HG03097 (cell line): ENCODE data around the gene RAB41.
"Not testable (repeated sequence)": the region's sequence is repeated elsewhere in the genome, so short reads cannot be mapped to it uniquely, and the experiment has no call there.

Experiments used
- ATAC-seq: cut with Tn5 transposase; IDR thresholded peaks from one replicate; pipeline ENCODE4 v1.9.1; 2021; ENCODE audit not compliant: unreplicated experiment, low FRiP score

The RAB41 gene

DNA sequence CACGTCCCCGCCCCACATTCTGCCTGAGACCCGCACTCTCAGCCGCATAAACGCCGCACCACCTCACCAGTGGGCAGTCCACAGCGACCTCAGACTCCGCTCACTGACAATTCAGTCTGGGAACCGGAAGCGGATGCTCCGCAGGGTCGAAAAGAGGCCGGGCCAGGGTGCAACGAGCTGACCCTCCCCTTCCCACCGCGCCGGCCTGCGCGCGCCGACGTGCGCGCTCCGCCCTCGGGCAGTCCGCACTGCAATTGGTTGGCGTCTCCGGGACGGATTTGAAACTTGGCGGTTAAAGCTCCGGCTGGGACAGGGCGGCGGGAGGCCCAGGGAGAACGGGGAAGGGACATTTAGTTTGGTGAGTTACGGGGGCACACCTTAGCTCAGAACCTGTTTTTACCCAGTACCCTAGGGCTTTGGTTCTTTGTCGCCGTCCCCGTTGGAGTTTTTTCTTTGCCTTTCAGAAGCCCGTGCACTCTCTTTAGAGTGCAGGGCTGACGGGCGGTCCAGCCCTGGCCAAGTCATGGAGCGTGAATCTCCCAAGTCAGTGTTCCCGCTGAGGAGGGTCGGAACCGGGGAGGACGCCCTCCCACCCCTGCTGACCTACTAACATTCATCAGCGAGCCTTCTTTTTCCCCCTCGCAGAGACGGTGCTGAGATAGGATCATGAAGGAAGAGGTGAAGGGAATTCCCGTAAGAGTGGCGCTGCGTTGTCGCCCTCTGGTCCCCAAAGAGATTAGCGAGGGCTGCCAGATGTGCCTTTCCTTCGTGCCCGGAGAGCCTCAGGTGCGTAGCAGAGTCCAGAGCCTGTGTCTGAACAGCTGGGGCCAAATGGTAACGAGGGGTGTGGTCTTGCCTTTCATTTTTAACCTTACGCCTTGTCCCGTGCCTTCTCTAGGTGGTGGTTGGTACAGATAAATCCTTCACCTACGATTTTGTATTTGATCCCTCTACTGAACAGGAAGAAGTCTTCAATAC, 8.1 kb downstream of the RAB41 start, which contains the start of the genes KIF4A and PDZD11:
Gene KIF4A, plus strand, starts transcription at position 312 of the 978 bp plus-strand sequence. Its CDS starts 355 bp downstream, at position 667.
Gene PDZD11, minus strand, starts transcription at position 135 of the 978 bp plus-strand sequence. CDS start 586 bp downstream, outside the sequence.
- peak; percentile 92 for ATAC-seq

DNA sequence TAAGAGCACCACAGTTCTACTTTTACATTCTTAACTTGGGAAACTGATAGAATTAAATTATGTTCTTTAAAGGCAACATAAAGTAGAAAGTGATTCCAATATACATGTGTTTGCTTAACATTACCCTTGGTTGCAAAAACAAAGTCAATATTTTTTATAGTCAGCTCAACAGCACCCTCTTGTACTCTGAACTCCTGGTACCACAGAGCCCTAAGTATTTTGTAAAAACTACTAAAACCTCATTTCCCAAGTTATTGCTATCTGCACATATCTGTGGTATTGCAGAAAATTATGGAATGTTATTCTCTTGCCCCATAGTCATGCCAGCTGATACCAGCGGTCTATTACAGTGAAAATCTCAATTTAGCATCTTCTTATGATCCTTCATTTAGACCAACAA, 10.8 kb downstream of the RAB41 start:
- ATAC-seq: no peak

DNA sequence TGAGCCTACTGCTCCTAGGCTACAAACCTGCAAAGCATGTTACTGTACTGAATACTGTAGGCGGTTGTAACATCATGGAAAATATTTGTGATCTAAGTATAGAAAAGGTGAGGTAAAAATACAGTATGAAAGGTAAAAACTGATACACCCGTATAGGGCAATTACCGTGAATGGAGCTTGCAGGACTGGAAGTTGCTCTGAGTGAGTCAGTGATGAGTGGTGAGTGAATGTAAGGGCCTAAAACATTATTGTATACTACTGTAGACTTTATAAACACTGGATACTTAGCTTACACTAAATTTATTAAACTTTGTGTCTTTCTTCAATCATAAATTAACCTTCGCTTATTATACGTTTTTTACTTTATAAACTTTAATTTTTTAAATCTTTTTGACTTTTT, 11.6 kb downstream of the RAB41 start:
- ATAC-seq: no peak

DNA sequence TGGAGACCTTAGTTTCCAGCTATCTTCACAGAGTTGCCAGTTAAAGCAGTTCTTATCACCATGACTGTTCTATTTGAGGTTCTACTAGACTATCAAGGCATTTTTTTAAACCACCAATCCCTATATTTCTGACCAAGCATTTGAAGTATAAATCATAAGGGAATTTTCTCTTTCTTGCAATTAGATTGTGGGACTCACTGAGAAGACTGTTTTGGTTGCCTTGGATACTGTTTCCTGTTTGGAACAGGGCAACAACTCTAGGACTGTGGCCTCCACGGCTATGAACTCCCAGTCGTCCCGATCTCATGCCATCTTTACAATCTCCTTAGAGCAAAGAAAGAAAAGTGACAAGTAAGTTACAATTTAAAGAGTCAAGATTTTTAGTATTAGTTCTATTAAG, 19.7 kb downstream of the RAB41 start:
- no peak for ATAC-seq

DNA sequence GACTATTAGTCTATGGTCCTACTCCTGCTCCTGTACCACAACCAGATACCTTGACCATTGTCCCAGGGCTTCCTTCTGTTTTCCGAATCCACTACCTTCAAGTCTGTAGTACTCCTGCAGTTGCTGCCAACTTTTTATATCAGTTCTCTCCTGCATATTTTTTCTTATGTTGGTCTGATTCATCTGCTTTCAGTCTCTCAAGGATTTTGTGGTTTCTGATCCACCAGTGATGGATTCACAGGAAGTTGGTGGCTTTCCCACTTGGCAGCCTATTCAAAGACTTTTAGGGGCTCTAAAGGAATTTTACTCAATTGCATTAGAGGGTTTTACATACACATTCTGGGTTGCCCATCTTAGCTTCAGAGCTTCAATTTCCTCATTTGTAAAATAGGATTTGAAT, 31.5 kb downstream of the RAB41 start:
- no peak for ATAC-seq

DNA sequence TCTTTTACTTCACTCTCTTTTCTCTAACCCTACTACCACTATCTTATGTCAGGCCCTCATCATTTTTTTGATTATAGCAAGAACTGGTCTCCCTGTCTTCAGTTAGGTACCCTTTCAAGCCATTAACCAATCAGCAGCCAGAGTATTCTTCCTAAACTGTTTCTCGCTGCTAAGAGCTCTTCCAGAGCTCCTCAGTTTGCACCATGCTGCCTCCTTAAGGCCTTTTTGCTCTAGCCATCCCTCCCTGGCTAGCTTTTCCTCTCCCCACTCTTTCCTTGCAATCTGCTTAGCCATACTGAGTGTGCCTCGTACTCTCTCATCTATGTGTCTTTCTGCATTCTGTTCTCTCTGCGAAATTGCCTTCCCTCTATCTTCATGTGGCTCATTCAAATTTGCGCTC, 40.8 kb downstream of the RAB41 start:
- ATAC-seq: no peak

DNA sequence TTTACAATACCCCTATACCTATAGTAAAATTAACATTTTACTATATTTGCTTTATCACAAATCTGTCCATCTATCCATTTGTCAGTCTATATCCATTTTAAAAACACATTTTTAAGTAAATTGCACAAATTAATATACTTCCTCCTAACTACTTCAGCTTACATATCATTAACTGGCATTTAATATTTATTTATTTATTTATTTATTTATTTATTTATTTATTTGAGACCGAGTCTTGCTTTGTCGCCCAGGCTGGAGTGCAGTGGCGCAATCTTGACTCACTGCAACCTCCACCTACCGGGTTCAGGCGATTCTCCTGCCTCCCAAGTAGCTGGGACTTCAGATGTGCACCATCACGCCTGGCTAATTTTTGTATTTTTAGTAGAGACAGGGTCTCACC, 41.7 kb downstream of the RAB41 start:
- not testable (repeated sequence) for ATAC-seq

DNA sequence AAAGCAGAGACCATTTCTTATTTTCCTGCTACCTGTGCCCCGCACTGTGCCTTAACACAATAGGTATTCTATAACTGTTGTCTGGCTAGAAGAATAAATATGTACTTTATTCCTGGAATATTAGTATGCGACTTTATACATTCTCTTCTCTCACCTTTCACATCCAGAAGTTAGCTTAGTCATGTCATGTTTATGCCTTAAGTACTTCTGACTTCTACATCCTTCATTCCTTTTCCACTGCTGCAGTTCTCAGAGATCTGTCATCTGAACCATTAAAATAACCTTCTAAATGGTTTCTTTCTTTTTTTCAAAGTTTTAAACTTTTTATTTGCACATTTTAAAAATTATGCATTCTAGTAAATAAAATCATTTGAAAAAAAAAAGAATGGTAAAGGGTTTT, 42.4 kb downstream of the RAB41 start:
- ATAC-seq: no peak

DNA sequence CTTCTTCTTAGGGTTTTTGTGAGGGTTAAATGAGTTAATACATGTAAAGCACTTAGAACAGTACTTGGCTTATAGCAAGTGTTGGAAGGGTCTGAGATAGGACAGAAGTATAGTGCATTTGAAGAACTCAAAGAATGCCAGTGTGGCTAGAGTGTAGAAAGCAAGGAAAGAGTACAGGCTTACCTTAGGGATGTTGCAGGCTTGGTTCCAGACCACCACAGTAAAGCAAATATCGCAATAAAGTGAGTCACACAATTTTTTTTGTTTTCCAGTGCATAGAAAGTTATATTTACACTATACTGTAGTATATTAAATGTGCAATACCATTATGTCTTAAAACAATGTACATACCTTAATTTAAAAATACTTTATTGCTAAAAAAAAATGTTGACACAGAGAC, 49.2 kb downstream of the RAB41 start:
- no peak for ATAC-seq

DNA sequence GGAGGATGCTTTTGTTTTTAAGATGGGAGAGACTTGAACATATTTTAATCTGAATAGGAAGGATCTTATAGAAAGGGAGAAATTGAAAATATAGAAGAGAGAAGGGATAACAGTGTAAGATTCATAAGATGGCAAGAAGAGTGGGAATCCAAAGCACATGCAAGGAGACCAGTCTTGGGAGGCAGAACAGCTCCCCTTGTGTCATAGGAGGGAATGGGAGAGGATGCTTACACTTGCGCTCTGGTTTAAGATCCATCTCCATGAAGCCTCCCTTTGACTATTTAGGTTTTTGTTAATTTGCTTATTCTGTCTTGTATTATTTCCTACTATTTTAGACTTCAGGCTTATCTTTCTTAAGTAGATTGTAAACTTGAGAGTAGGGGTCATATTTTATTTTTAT, 50.6 kb downstream of the RAB41 start:
- ATAC-seq: no peak
